ENCODE results near the gene B4GALT3. TPM values are rescaled to one million over a fixed set of nuclear protein-coding genes. Genes with fewer than 3 reads are reported as not detected.

The B4GALT3 gene
- polyA plus RNA-seq, 1 experiment = 21.8 TPM

DNA sequence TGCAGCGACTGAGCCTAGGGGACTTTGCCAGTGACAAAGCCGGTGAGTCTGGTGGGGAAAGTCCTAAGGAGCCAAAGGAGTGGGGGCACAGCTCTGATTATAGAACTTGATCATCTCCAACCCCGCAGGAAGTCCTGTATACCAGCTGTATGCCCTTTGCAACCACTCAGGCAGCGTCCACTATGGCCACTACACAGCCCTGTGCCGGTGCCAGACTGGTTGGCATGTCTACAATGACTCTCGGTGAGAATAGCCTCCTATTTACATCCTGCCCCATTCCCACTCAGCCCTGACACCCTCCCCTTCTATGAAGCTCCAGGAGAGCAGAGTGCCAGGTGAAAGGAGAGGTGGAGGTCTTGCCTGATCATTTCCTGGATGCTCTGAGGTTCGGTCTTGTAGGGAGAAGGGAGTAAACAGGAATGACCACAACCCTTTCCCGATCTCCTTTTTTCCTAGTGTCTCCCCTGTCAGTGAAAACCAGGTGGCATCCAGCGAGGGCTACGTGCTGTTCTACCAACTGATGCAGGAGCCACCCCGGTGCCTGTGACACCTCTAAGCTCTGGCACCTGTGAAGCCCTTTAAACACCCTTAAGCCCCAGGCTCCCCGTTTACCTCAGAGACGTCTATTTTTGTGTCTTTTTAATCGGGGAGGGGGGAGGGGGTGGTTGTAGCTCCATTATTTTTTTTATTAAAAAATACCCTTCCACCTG is 12.3 kb downstream of the B4GALT3 start:
- ChIA-PET POLR2A (interaction anchor here (0.6 to 1.3 kb wide), 6 partner anchors 11 to 120 kb away, joined by 3 to 4 read pairs (median 3); partner anchors contain the start of genes ADAMTS4, NDUFS2 and USF1), CTCF (interaction anchor here (0.6 to 2.6 kb wide), 19 partner anchors 8 to 219 kb away, joined by 3 to 24 read pairs (median 5); partner anchors contain the start of genes APOA2, KLHDC9, TOMM40L and UFC1)
- H3K27ac ChIP-seq (ENCODE audit: low read depth, low read length) = peak overlapping the region; percentile 93
- TF ChIP-seq, protein P1, sequence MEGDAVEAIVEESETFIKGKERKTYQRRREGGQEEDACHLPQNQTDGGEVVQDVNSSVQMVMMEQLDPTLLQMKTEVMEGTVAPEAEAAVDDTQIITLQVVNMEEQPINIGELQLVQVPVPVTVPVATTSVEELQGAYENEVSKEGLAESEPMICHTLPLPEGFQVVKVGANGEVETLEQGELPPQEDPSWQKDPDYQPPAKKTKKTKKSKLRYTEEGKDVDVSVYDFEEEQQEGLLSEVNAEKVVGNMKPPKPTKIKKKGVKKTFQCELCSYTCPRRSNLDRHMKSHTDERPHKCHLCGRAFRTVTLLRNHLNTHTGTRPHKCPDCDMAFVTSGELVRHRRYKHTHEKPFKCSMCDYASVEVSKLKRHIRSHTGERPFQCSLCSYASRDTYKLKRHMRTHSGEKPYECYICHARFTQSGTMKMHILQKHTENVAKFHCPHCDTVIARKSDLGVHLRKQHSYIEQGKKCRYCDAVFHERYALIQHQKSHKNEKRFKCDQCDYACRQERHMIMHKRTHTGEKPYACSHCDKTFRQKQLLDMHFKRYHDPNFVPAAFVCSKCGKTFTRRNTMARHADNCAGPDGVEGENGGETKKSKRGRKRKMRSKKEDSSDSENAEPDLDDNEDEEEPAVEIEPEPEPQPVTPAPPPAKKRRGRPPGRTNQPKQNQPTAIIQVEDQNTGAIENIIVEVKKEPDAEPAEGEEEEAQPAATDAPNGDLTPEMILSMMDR (IDR thresholded peaks at IDR 0.05; ENCODE audit: low read depth, low read length) = no peak
- no peak for DNase-seq (ENCODE audit: low read depth, low spot score)
- H3K9me3 ChIP-seq (ENCODE audit: control insufficient read depth, insufficient read depth, low read length) = no peaks in the 10 kb centered on the region; the same call in 1 of the 2 replicates
- H3K27me3 ChIP-seq (ENCODE audit: control insufficient read depth, insufficient read depth, low read length) = no peaks in the 10 kb centered on the region
- H3K4me3 ChIP-seq (ENCODE audit: low read depth, low read length) = peak overlapping the region; percentile 86; the same call in 1 of the 2 replicates

DNA sequence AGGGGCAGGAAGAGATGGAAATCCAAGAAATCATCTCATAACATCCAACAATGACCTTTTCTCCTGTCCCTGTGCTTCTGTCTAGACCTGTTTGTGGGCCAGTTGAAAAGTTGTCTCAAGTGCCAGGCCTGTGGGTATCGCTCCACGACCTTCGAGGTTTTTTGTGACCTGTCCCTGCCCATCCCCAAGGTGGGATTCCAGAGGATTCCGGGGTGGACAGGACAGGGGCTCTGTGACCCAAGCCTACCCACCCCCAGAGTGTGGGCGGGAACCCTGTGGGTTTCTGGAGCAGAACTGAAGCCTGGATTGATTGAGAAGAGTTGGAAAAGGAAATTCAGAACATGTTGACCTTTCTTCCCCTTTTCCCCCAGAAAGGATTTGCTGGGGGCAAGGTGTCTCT is 13.5 kb downstream of the B4GALT3 start:
- no peaks in the 10 kb centered on the region; the same call in 1 of the 2 replicates for H3K9me3 ChIP-seq (ENCODE audit: control insufficient read depth, insufficient read depth, low read length)
- no peaks in the 10 kb centered on the region for H3K27me3 ChIP-seq (ENCODE audit: control insufficient read depth, insufficient read depth, low read length)
- H3K4me3 ChIP-seq (ENCODE audit: low read depth, low read length) = no peak overlapping the region
- CTCF ChIA-PET = interaction anchor here (0.8 to 2.6 kb wide), 2 partner anchors 30 to 62 kb away, joined by 4 to 18 read pairs; partner anchors contain the start of gene TOMM40L
- POLR2A ChIA-PET = no interaction called here
- DNase-seq (ENCODE audit: low read depth, low spot score) = no peak
- no peak overlapping the region for H3K27ac ChIP-seq (ENCODE audit: low read depth, low read length)
- TF ChIP-seq, protein P1 (IDR thresholded peaks at IDR 0.05; ENCODE audit: low read depth, low read length) = no peak

DNA sequence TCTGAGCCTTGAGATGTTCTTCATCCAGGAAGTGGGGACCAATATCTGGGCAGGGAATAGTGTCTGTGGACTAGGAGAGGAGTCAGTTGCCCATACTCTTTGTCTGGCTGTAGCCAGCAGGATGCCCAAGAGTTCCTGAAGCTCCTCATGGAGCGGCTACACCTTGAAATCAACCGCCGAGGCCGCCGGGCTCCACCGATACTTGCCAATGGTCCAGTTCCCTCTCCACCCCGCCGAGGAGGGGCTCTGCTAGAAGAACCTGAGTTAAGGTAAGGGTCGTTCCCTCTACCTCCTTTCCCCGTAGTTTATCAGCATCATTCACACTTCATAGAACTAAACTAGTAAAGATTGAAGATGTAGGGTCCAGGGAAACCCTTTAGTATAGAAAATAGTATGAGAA is 14.5 kb downstream of the B4GALT3 start:
- H3K27me3 ChIP-seq (ENCODE audit: control insufficient read depth, insufficient read depth, low read length) = no peaks in the 10 kb centered on the region
- POLR2A ChIA-PET = no interaction called here
- no peak for DNase-seq (ENCODE audit: low read depth, low spot score)
- TF ChIP-seq, protein P1 (IDR thresholded peaks at IDR 0.05; ENCODE audit: low read depth, low read length) = no peak
- no peaks in the 10 kb centered on the region; the same call in 1 of the 2 replicates for H3K9me3 ChIP-seq (ENCODE audit: control insufficient read depth, insufficient read depth, low read length)
- H3K4me3 ChIP-seq (ENCODE audit: low read depth, low read length) = no peak overlapping the region
- CTCF ChIA-PET = no interaction called here
- H3K27ac ChIP-seq (ENCODE audit: low read depth, low read length) = no peak overlapping the region

DNA sequence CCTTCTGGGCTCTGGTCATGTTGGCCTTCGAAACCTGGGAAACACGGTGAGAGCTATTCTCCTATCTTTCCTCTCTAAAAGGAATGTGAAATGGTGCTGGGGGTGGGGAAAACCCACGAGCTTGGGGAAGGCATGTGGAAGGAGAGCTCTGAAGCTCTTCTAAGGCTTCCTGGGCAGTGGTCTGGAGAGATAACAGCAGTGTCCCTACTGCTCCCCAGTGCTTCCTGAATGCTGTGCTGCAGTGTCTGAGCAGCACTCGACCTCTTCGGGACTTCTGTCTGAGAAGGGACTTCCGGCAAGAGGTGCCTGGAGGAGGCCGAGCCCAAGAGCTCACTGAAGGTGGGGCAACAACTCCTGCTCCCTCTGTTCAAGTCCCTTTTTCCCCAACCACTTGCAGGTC is 15.3 kb downstream of the B4GALT3 start:
- ChIA-PET POLR2A (no interaction called here), CTCF (interaction anchor here (0.8 kb wide), 1 partner anchor 81 kb away, joined by 3 read pairs; no protein-coding TSS in a partner anchor)

More for the DNA sequence above, 15.3 kb downstream of the B4GALT3 start:
- Histone ChIP-seq H3K27ac (ENCODE audit: low read depth, low read length) (no peak overlapping the region), H3K9me3 (ENCODE audit: control insufficient read depth, insufficient read depth, low read length) (no peaks in the 10 kb centered on the region; the same call in 1 of the 2 replicates), H3K4me3 (ENCODE audit: low read depth, low read length) (no peak overlapping the region), H3K27me3 (ENCODE audit: control insufficient read depth, insufficient read depth, low read length) (no peaks in the 10 kb centered on the region)
- TF ChIP-seq, protein P1 (IDR thresholded peaks at IDR 0.05; ENCODE audit: low read depth, low read length) = no peak
- DNase-seq (ENCODE audit: low read depth, low spot score) = no peak
